ENCODE data around the gene PHETA1.

PHETA1 gene

DNA sequence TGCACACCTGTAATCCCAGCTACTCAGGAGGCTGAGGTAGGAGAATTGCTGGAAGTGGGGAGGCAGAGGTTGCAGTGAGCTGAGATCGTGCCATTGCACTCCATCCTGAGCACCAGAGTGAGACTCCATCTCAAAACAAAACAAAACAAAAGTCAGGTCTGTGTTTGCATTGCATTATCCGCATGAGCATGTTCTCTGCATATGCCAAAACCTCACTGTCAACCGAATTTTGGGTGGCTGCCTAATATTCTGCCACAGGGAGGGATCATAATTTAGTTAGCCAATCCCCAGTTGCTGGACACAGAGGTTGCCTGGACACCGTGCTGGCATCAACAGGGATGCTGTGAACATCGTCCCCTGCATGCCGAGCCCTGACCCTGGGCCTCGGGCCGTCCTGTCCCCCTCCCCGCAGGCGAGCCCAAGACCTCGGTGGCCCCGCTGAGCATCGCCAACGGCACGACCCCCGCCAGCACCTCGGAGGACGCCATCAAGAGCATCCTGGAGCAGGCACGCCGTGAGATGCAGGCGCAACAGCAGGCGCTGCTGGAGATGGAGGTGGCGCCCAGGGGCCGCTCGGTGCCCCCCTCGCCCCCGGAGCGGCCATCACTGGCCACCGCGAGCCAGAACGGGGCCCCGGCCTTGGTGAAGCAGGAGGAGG is 49.2 kb downstream of the PHETA1 start:
- no peak for DNase-seq

DNA sequence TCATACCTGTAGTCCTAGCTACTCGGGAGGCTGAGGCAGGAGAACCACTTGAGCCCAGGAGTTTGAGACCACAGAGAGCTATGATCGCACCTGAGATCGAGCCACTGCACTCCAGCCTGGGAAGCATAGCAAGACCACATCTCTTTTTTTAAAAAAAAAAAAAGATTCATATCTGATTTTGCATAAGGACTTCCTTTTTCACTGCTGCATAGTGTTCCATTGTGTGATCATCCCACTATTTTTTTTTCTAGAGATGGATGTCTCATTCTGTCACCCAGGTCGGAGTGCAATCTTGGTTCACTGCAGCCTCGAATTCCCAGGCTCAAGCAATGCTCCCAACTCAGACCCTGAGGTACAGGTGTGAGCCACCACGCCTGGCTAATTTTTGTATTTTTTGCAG is 50.4 kb downstream of the PHETA1 start:
- DNase-seq, result no peak

DNA sequence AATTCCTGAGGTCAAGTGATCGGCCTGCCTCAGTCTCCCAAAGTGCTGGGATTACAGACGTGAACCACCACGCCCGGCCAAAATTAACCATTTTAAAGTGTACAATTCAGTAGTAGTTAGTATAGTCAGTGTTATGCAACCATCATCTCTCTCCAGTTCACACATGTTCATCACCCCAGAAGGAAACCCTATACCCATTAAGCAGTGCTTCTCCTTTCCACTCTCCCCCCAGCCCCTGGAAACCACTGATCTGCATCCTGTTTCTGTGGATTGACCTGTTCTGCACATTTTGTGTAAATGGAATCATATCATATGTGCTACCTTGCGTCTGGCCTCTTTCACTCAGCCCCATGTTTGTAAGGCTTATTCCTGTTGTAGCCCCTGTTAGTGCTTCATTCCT is 52.2 kb downstream of the PHETA1 start:
- DNase-seq, result no peak

DNA sequence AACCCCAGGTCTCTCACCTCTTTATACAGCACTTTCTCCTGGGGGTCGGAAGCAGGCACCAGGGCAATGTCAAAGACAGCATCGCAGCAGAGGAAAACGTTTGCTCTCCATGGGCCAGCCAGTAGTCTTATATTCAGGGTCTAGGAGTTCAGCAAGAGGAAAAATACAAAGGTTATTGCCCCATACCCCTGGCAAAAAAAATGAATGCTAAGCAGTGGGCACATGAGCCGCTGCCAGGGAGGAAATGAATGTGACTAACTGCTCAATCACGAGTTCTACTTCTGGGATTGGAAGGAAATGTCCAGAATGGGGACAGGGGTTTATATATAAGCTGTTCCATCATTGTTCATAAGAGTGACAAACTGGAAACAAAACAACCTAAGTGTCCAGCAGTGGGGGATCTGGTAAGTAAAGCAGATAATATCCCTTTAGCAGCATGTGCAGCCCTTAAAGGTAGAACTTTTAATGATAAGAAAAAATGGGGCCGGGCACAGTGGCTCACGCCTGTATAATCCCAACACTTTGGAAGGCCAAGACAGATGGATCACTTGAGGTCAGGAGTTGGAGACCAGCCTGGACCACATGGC is 53.8 kb downstream of the PHETA1 start:
- DNase-seq, result no peak

DNA sequence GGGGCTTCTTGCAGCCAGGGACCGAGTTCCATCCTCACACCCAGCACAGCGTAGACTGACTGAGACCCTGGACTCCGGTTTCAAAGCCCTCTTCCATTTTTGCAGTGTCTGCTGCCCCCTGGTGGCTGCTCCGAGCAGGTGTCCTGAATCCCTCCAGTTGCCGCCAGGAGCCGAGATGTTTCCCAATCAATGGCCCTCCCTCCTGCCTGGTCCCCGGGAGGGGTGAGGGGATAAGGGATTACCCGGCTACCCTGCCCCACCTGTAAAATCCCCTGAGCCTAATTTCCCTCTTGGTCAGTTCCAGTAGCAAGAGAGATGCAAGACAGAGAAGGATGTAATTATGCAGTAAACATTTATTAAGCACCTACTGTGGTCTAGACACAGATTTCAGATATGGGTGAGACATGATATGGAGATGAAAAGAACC is 55.0 kb downstream of the PHETA1 start:
- peak; percentile 65 for DNase-seq

DNA sequence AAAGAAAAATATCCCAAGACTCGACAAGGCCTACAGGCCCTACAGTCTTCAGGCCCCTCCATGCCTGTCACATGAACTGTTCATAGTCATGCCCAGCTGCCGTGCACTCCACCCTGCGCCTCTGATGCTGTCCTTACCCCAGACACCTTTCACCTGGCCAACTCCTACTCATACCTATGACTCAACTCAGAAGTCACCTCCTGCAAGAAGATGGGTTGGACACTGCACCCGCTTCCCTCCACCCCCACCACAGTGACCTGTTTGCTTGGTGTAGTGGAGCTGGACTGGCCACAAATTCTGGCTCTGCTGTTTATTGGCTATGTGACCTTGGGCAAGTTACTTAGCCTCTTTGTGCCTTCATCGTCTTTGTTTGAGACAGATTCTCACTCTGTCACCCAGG is 56.2 kb downstream of the PHETA1 start:
- no peak for DNase-seq

DNA sequence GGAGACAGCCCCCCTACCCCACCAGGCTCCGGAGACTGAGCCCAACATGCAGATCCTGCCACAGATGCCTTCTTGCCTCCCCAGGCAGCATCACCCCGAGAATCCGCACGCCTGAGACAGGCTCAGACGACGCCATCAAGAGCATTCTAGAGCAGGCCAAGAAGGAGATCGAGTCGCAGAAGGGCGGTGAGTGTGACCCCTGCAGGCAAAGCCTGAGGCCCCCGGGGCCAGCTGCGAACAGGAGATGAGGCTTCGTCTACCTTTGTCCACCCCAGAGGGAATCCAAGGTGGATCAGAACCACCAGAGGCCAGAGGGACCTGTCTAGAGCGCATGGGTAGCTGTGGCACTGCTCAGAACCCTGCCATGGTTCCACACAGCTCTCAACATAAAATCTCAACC is 56.9 kb downstream of the PHETA1 start:
- DNase-seq, result no peak

DNA sequence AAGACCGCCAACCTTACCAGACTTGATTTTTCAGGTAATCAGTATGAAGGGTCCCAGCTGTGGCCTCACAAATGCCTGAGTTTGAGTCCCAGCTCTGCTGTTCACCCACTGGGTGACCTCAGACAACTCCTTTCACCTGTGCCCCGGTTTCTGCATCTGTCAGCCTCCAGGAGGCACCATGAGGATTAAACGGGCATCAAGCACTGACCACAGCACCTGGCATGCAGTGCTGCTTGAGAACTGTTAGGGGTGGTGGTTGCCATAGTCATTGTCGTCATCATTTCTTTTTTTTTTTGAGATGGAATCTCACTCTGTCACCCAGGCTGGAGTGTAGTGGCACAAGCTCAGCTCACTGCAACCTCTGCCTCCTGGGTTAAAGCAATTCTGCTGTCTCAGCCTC is 57.9 kb downstream of the PHETA1 start:
- DNase-seq, result no peak

All from CD4-positive, alpha-beta T cell treated with Interleukin-12 subunit alpha and Interleukin-12 subunit beta, for 1 hour (primary cell).